PC-9 (cell line): Measurements from ENCODE around the gene PRSS23.

ENCODE experiments used
- CTCF ChIP-seq: fragments of 200-600 bp; sonication (generic); conservative IDR thresholded peaks from 2 replicates; pipeline ENCODE4 v1.6.1; 2017; ENCODE audit warnings: mixed run types, antibody characterized with exemption, mild to moderate bottlenecking, moderate library complexity
- EZH2 ChIP-seq: fragments of 200-600 bp; sonication (generic); IDR thresholded peaks from 2 replicates; pipeline ENCODE4 v1.8.0; 2017; ENCODE audit warnings: antibody characterized with exemption, low read depth

GRCh38 chr11:86848132-86848531 lies 47.8 kb downstream of the PRSS23 start:
- no peak for TF ChIP-seq CTCF
- no peak for TF ChIP-seq EZH2
